Gastroesophageal sphincter (tissue), 3 donors: ENCODE measurements around the gene HNRNPUL1.

ENCODE experiments used
- CTCF ChIP-seq, 4 experiments: fragments of 200-600 bp in 2 of 4; fragments of 450-650 bp in 2 of 4; sonication (generic) in 1 of 4; IDR thresholded peaks; one replicate each; pipeline ENCODE4 v1.5.1; 2017 to 2019; ENCODE audit warnings: antibody characterized with exemption in 4 of 4, mild to moderate bottlenecking in 2 of 4, moderate library complexity in 2 of 4
- EP300 ChIP-seq: sonication (generic); formaldehyde crosslinking; IDR thresholded peaks from one replicate; pipeline ENCODE4 v1.6.1; 2017; ENCODE audit warnings: antibody characterized with exemption, mild to moderate bottlenecking
- POLR2A ChIP-seq, 2 donors: fragments of 450-650 bp; IDR thresholded peaks; one replicate each; pipeline ENCODE4 v1.6.1; 2017; ENCODE audit warnings: antibody characterized with exemption in 2 of 2, mild to moderate bottlenecking in 2 of 2, moderate library complexity in 1 of 2
- POLR2AphosphoS5 ChIP-seq: sonication (generic); formaldehyde crosslinking; IDR thresholded peaks from one replicate; pipeline ENCODE4 v1.6.1; 2017; ENCODE audit warnings: antibody characterized with exemption

- TF ChIP-seq POLR2A (IDR thresholded peaks at IDR 0.05) = no peak
- no peak for TF ChIP-seq POLR2AphosphoS5
- TF ChIP-seq CTCF (IDR thresholded peaks at IDR 0.05) = no peak
- TF ChIP-seq EP300 = no peak
Measured at GRCh38 chr19:41327076-41327575, 63.0 kb downstream of the HNRNPUL1 start.
